ENCODE data around the gene KCNJ6. TPM values are rescaled to one million over a fixed set of nuclear protein-coding genes. Genes with fewer than 3 reads are reported as not detected.
"Not testable (repeated sequence)": the region's sequence is repeated elsewhere in the genome, so short reads cannot be mapped to it uniquely, and the experiment has no call there.

The KCNJ6 gene
- total RNA-seq, 1 experiment from 2014 or later, result not detected

- no peak for DNase-seq (ENCODE audit: low spot score)
These were observed 135.0 kb downstream of the KCNJ6 start for GRCh38 chr21:37780991-37781983.

DNA sequence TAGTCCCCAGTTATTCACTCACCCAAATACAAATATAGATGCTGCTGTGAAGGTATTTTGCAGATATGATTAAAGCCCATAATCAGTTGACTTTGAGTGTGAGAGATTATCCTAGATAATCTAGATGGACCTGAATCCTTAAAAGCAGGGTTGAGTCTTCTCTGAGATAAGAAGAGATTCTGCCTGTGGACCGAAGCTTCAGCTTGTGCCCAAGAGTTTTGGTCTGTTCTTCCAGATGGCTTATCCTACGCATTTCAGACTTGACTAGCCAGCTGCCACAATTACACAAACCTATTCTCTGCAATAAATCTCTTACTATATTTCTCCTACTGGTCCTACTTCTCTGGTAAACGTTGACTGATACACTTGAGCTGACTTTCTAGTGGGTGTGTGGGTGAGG, 145.1 kb downstream of the KCNJ6 start:
- DNase-seq (ENCODE audit: low spot score), result no peak

- no peak for DNase-seq (ENCODE audit: low spot score)
These were observed 145.8 kb downstream of the KCNJ6 start for GRCh38 chr21:37770461-37770860.

GRCh38 chr21:37769656-37770055, 146.6 kb downstream of the KCNJ6 start:
- no peak for DNase-seq (ENCODE audit: low spot score)

GRCh38 chr21:37767984-37768383, 148.3 kb downstream of the KCNJ6 start:
- no peak for DNase-seq (ENCODE audit: low spot score)

GRCh38 chr21:37766129-37766528, 150.1 kb downstream of the KCNJ6 start:
- no peak for DNase-seq (ENCODE audit: low spot score)

GRCh38 chr21:37765221-37765900, 150.9 kb downstream of the KCNJ6 start:
- DNase-seq (ENCODE audit: low spot score), result no peak

DNA sequence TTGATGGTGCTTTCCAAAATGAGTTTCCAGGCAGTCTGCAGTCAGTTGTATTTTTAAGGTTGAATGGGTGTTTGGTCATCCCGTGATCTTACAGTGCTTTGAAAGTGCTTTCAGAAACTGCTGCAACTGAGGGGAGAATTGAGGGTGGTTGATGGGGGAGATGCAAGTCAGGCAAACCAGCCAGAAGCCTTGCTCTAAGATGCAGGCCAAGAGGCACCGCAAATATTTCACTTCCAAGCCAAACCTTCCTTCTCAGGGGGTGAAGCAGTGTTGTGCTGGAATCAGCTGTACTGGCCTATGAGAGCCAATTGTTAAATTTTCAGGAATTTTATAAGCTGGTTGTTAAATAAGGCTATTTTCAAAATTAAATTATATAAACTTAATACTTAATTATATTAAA, 151.6 kb downstream of the KCNJ6 start:
- DNase-seq (ENCODE audit: low spot score), result no peak

DNA sequence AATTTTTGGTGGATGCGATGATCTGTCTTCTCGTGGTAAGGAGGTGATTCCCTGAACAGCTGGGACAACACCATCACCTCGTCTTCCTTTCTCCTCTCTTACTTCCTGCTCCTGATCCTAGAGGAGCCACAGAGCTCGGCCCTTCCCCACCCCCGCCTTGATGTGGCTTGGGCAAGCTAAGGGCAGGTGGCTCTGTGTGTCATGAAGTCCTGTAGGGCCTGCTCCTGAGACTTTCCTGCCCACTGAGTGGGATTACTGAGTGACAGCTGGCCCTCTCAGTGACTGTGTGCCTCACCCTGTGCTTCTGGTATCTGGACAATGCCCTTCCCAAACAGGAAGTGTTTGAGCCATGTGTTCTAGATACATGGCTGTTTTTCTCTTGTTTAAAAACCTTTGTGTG, 153.0 kb downstream of the KCNJ6 start:
- peak; percentile 33 for DNase-seq (ENCODE audit: low spot score)

DNA sequence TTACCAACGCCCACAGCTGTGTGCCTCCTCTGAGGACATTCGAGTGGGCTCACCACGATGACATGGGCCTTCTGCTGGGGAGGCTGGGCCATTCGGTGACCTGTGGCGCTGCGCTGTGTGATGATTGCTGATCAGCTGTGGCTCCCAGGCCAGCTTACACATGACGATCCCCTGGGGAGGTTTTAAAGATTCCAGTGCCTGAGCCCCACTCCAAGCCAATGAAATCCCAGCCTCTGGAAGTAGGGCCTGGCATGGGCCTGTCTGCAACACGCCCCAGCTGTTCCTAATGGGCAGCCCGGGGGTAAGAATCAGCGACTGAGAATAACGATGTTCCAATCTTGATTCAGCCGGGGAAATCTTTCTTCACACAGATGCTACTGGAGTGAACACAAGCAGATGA, 153.7 kb downstream of the KCNJ6 start:
- no peak for DNase-seq (ENCODE audit: low spot score)

DNA sequence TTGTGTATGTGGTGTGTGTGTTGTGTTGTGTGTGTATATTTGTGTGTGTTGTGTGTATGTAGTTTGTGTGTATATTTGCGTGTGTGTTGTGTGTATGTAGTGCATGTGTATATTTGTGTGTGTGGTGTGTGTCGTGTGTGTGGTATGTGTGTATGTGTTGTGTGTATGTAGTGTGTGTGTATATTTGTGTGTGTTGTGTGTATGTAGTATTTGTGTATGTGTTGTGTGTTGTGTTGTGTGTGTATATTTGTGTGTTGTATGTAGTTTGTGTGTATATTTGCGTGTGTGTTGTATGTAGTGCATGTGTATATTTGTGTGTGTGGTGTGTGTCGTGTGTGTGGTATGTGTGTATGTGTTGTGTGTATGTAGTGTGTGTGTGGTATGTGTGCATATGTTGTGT, 154.9 kb downstream of the KCNJ6 start:
- DNase-seq (ENCODE audit: low spot score), result not testable (repeated sequence)

DNA sequence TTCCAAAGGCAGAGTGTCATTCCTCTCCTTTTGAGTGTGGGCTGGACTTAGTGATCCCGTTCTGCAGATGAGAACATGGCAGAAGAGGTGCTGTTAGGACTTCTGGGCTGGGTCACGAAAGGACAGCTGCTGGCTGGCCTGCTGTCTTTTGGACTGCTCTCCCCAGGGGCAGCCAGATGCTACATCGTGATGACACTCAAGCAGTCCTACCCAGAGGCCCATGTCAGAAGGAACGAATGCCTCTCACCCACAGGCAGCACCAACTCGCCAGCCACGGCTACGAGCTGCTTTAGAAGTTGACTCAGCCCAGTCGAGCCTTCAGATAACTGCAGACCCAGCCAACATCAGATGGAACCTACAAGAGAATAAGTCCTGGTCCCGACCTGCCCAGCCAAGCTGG, 156.5 kb downstream of the KCNJ6 start:
- DNase-seq (ENCODE audit: low spot score), result no peak

- peak; percentile 32 for DNase-seq (ENCODE audit: low spot score)
These were observed 157.3 kb downstream of the KCNJ6 start for GRCh38 chr21:37758982-37759381.

DNA sequence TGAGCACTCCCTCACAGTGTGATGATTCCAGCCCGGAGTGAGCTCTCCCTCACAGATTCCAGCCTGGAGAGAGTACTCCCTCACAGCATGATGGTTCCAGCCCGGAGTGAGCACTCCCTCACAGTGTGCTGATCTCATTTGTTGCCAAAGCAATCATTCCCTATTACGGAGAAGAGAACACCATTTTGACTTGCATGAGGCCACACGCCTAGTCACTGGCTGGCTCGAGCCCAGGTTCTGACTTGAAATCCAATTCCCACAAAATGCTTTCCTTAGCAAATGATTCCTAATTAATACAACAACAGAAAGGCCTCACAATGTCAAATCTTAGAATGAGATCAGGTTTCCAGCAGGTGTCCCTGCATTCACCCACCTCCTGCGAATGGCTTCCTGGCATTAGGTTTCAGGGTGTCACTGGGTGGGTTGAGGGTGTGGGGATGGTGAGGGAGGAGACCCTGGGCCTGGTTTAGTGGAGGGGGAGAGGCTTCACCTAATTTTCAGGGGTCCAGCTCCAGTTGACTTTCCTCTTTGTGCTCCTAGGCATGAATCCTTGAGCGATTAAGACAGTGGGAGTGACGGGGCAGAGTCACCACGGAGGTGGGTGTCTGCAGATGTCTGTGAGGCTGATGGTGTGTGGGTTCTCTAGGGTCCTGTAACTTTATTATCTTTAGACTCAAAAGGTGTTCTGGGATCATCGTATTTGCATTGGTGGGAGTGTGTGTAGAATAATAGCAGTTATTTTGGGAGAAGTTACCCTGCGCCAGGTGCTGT, 158.5 kb downstream of the KCNJ6 start:
- no peak for DNase-seq (ENCODE audit: low spot score)

- DNase-seq (ENCODE audit: low spot score), result no peak
These were observed 163.1 kb downstream of the KCNJ6 start for GRCh38 chr21:37753122-37753599.

GRCh38 chr21:37751268-37751975, 164.8 kb downstream of the KCNJ6 start:
- no peak for DNase-seq (ENCODE audit: low spot score)

GRCh38 chr21:37749132-37749531, 167.1 kb downstream of the KCNJ6 start:
- no peak for DNase-seq (ENCODE audit: low spot score)

- DNase-seq (ENCODE audit: low spot score), result no peak
These were observed 167.9 kb downstream of the KCNJ6 start for GRCh38 chr21:37748351-37748750.

- DNase-seq (ENCODE audit: low spot score), result no peak
These were observed 169.4 kb downstream of the KCNJ6 start for GRCh38 chr21:37746849-37747248.

DNA sequence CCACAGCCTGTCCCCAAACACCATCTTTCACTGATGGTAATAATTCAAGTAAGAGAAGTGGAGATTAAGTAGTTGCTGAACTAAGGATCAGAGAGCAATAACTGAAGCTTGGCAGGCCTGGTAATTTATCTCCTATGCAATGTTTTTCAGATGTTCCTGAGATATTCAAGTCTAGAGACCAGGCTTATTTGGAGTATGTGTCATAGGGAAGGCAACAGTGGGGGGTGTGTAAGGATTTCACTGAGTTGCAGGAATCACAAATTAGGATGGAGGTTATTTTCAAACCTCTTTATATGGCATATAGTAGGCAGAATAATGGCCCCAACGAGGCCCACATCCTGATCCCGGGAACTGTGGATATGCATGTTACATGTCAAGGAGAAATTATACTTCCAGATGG, 171.7 kb downstream of the KCNJ6 start:
- no peak for DNase-seq (ENCODE audit: low spot score)

GRCh38 chr21:37742532-37742931, 173.7 kb downstream of the KCNJ6 start:
- DNase-seq (ENCODE audit: low spot score), result no peak
